A673 (cell line): ENCODE data around the gene CEP95. TPM values are rescaled to one million over a fixed set of nuclear protein-coding genes. Genes with fewer than 3 reads are reported as not detected.
"Not testable (repeated sequence)": the region's sequence is repeated elsewhere in the genome, so short reads cannot be mapped to it uniquely, and the experiment has no call there.

Experiments
- BruUV-seq: library from RNA; stranded (reverse); fragments of 400-500 nt; replicated peaks from 2 replicates; lab custom pipeline; 2021; lab: Mats Ljungman, UMichigan
- CTCF ChIA-PET: fragments of 300-600 bp; sonication (Branson Sonifier 250); formaldehyde crosslinking; loops from one replicate; lab custom pipeline; 2022; ENCODE audit warnings: antibody characterized with exemption; lab: Charles Lee
- POLR2A ChIA-PET: fragments of 300-600 bp; sonication (Branson Sonifier 250); formaldehyde crosslinking; loops from one replicate; lab custom pipeline; 2022; ENCODE audit warnings: antibody characterized with exemption; ENCODE audit not compliant: low non-redundant PET; lab: Charles Lee
- DNase-seq: peaks from one replicate; pipeline ENCODE4 v3.0.0-alpha.2; 2015; ENCODE audit warnings: low spot score
- H3K27ac ChIP-seq: fragments of 200-600 bp; sonication (generic); 2 replicates; pipeline ENCODE4 v1.5.1; 2016; ENCODE audit warnings: mixed run types, low read depth, mild to moderate bottlenecking, mixed read lengths, antibody characterized with exemption, low read length; ENCODE audit not compliant: poor library complexity, severe bottlenecking
- H3K27me3 ChIP-seq: fragments of 200-600 bp; sonication (generic); replicated peaks from 2 replicates; pipeline ENCODE4 v1.6.1; 2017; ENCODE audit warnings: mixed run types, low read depth, mild to moderate bottlenecking, mixed read lengths, antibody characterized with exemption, low read length; ENCODE audit not compliant: insufficient read depth, poor library complexity
- H3K36me3 ChIP-seq: fragments of 200-600 bp; sonication (generic); 2 replicates; pipeline ENCODE4 v1.6.1; 2016; ENCODE audit warnings: mixed run types, mild to moderate bottlenecking, mixed read lengths, antibody characterized with exemption, low read length; ENCODE audit not compliant: insufficient read depth, poor library complexity, severe bottlenecking
- H3K4me1 ChIP-seq: fragments of 200-600 bp; sonication (generic); 2 replicates; pipeline ENCODE4 v1.6.1; 2017; ENCODE audit warnings: mixed run types, mild to moderate bottlenecking, mixed read lengths, antibody characterized with exemption, low read length; ENCODE audit not compliant: insufficient read depth, poor library complexity, severe bottlenecking
- H3K4me3 ChIP-seq: fragments of 200-600 bp; sonication (generic); 2 replicates; pipeline ENCODE4 v1.5.1; 2016; ENCODE audit warnings: low read depth, mixed run types, mild to moderate bottlenecking, mixed read lengths, low read length; ENCODE audit not compliant: poor library complexity, severe bottlenecking
- H3K9me3 ChIP-seq: fragments of 200-600 bp; sonication (generic); 2 replicates; pipeline ENCODE4 v1.6.1; 2016; ENCODE audit warnings: mixed run types, low read depth, mild to moderate bottlenecking, mixed read lengths, antibody characterized with exemption, low read length; ENCODE audit not compliant: poor library complexity, severe bottlenecking
- EZH2 ChIP-seq: fragments of 200-600 bp; sonication (generic); IDR thresholded peaks from 2 replicates; pipeline ENCODE4 v1.6.1; 2017; ENCODE audit warnings: borderline replicate concordance, low read depth, mild to moderate bottlenecking, mixed read lengths, antibody characterized with exemption, low read length; ENCODE audit not compliant: poor library complexity, severe bottlenecking
- intact Hi-C: fragments of 100-400 bp; cut with micrococcal nuclease; formaldehyde crosslinking; loops from one replicate; pipeline ENCODE4 v1.10.0; 2022; ENCODE audit not compliant: unreplicated experiment
- total RNA-seq: library from RNA; stranded (reverse); gene quantifications from 2 replicates; pipeline ENCODE4 v1.2.3, GENCODE V29; 2021
- TF ChIP-seq, protein P1 (sequence below): fragments of 300-800, 200-600 bp; sonication (generic); conservative IDR thresholded peaks from 2 replicates; pipeline ENCODE4 v1.5.1; 2017; ENCODE audit warnings: low read depth, mild to moderate bottlenecking, antibody characterized with exemption, low read length, moderate library complexity, mixed read lengths

CEP95 gene
- total RNA-seq, 1 experiment from 2014 or later, result 66.8 TPM

DNA sequence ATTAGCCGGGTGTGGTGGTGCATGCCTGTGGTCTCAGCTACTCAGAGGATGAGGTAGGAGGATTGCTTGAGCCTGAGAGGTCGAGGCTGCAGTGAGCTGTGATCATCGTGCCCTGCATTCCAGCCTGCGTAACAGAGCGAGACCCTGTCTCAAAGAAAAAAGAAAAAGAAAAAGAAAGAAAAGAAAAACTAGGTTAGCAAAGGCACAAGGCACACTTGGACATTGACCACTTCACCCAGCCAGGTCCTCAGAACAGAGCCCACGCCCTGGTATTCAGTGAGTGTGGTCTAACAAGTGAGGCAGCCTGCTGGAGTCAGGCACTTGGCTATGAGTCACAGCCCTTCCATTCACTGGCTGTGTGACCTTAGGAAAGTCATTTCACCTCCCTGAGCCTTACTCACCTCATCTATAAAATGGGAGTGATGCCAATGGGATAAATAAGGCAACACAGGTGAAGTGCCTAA is 47.5 kb upstream of the CEP95 start:
- DNase-seq, result no peak
- intact Hi-C loops, result no loop called here
- Histone ChIP-seq H3K4me3 (no peak overlapping the region), H3K9me3 (no peaks in the 10 kb centered on the region), H3K27ac (no peak overlapping the region), H3K27me3 (no peaks in the 10 kb centered on the region), H3K4me1 (no peaks in the 10 kb centered on the region), H3K36me3 (no peaks in the 10 kb centered on the region)
- BruUV-seq, result no TSS peak
- CTCF ChIA-PET, result no interaction called here
- POLR2A ChIA-PET, result no interaction called here
- TF ChIP-seq, protein P1, sequence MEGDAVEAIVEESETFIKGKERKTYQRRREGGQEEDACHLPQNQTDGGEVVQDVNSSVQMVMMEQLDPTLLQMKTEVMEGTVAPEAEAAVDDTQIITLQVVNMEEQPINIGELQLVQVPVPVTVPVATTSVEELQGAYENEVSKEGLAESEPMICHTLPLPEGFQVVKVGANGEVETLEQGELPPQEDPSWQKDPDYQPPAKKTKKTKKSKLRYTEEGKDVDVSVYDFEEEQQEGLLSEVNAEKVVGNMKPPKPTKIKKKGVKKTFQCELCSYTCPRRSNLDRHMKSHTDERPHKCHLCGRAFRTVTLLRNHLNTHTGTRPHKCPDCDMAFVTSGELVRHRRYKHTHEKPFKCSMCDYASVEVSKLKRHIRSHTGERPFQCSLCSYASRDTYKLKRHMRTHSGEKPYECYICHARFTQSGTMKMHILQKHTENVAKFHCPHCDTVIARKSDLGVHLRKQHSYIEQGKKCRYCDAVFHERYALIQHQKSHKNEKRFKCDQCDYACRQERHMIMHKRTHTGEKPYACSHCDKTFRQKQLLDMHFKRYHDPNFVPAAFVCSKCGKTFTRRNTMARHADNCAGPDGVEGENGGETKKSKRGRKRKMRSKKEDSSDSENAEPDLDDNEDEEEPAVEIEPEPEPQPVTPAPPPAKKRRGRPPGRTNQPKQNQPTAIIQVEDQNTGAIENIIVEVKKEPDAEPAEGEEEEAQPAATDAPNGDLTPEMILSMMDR, result no peak
- TF ChIP-seq EZH2, result no peak

DNA sequence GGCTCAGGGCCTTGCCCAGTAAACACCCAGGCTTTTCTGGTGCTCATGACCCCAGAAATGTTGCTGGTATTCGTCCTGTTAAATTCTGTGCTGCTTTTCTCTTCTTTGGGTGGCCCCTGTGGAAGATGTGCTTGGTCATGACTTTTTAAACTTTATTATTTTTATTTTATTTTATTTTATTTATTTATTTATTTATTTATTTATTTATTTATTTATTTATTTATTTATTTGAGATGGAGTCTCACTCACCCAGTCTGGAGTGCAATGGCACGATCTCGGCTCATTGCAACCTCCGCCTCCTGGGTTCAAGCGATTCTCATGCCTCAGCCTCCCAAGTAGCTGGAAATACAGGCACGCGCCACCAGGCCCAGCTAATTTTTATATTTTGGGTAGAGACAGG is 47.0 kb upstream of the CEP95 start:
- H3K27me3 ChIP-seq, H3K4me1 ChIP-seq, H3K36me3 ChIP-seq, BruUV-seq, H3K27ac ChIP-seq, DNase-seq, H3K4me3 ChIP-seq, intact Hi-C loops, H3K9me3 ChIP-seq, CTCF ChIA-PET: not testable (repeated sequence)
- POLR2A ChIA-PET, result interaction anchor here (0.6 kb wide), 1 partner anchor 10 kb away, joined by 3 read pairs; no protein-coding TSS in a partner anchor

DNA sequence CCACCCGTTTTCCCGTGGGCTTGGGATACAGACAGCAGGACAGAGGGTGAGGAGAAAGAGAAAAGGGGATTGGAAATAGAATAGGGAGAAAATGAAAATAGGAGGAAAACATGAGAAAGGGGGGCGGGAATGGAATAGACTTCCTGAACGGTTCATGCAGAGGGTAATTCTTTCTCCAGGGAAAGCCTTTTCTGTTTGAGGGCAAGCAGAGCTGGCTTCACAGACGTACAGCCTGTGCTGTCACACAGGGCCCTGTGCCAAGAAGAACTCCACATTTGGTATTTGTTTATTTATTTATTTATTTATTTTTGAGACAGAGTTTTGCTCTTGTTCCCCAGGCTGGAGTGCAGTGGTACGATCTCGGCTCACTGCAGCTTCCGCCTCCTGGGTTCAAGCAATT is 45.8 kb upstream of the CEP95 start:
- ChIA-PET CTCF (no interaction called here), POLR2A (no interaction called here)
- Histone ChIP-seq H3K9me3 (no peaks in the 10 kb centered on the region), H3K36me3 (no peaks in the 10 kb centered on the region), H3K27me3 (no peaks in the 10 kb centered on the region), H3K27ac (no peak overlapping the region), H3K4me1 (no peaks in the 10 kb centered on the region), H3K4me3 (no peak overlapping the region)
- TF ChIP-seq EZH2, result no peak
- TF ChIP-seq, protein P1, result no peak
- intact Hi-C loops, result no loop called here
- no TSS peak for BruUV-seq
- no peak for DNase-seq

DNA sequence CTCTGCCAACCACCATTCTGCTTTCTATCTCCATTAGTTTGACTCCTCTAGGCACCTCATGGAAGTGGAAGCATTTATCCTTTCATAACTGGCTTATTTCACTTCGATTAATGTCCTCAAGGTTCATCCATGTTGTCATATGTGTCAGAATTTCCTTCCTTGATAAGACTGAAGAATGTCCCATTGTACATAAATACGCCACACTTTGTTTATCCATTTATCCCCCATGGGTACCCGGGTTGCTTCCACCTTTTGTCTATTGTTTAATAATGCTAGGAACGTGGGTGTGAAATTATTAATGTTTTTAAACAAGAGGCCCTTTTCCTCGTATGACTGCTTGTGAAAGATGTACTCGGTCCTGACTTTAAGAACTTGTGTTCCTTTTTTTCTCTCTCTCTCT is 45.0 kb upstream of the CEP95 start:
- no TSS peak for BruUV-seq

More for the DNA sequence above, 45.0 kb upstream of the CEP95 start:
- Histone ChIP-seq H3K4me1 (no peaks in the 10 kb centered on the region), H3K9me3 (no peaks in the 10 kb centered on the region), H3K4me3 (no peak overlapping the region), H3K36me3 (no peaks in the 10 kb centered on the region), H3K27me3 (no peaks in the 10 kb centered on the region), H3K27ac (no peak overlapping the region)
- TF ChIP-seq EZH2, result no peak
- TF ChIP-seq, protein P1, result no peak
- CTCF ChIA-PET, result no interaction called here
- no peak for DNase-seq
- intact Hi-C loops, result no loop called here
- POLR2A ChIA-PET, result no interaction called here
